Neural progenitor cell (in vitro differentiated cells): ENCODE data around the gene S100A4. TPM values are rescaled to one million over a fixed set of nuclear protein-coding genes. Genes with fewer than 3 reads are reported as not detected.
"Not testable (repeated sequence)": the region's sequence is repeated elsewhere in the genome, so short reads cannot be mapped to it uniquely, and the experiment has no call there.

Experiments used
- DNase-seq: peaks from one replicate; pipeline ENCODE4 v3.0.0-alpha.2; 2016; ENCODE audit warnings: low spot score
- H2AFZ ChIP-seq: fragments of 200-600 bp; sonication (generic); replicated peaks from 2 replicates; pipeline ENCODE4 v1.6.1; 2016; ENCODE audit warnings: antibody characterized with exemption
- H3F3A ChIP-seq: fragments of 200-600 bp; sonication (generic); 2 replicates; pipeline ENCODE4 v1.6.1; 2016; ENCODE audit warnings: antibody characterized with exemption, low read depth
- H3K27ac ChIP-seq: fragments of 200-600 bp; sonication (generic); 2 replicates; pipeline ENCODE4 v1.5.1; 2016; ENCODE audit warnings: mild to moderate bottlenecking
- H3K27me3 ChIP-seq: fragments of 200-600 bp; sonication (generic); 2 replicates; pipeline ENCODE4 v1.6.1; 2016; ENCODE audit warnings: mild to moderate bottlenecking, moderate library complexity
- H3K36me3 ChIP-seq: fragments of 200-600 bp; sonication (generic); 2 replicates; pipeline ENCODE4 v1.5.1; 2016
- H3K4me1 ChIP-seq: fragments of 200-600 bp; sonication (generic); 2 replicates; pipeline ENCODE4 v1.6.1; 2016; ENCODE audit warnings: mixed run types
- H3K4me2 ChIP-seq: fragments of 200-600 bp; sonication (generic); 2 replicates; pipeline ENCODE4 v1.6.1; 2016
- H3K4me3 ChIP-seq: fragments of 200-600 bp; sonication (generic); 2 replicates; pipeline ENCODE4 v1.5.1; 2016
- H3K79me2 ChIP-seq: fragments of 200-600 bp; sonication (generic); 2 replicates; pipeline ENCODE4 v1.6.1; 2016; ENCODE audit warnings: low read depth
- H3K9ac ChIP-seq: fragments of 200-600 bp; sonication (generic); 2 replicates; pipeline ENCODE4 v1.6.1; 2016
- H3K9me3 ChIP-seq: fragments of 200-600 bp; sonication (generic); 2 replicates; pipeline ENCODE4 v1.5.1; 2016; ENCODE audit warnings: low read depth
- H4K20me1 ChIP-seq: fragments of 200-600 bp; sonication (generic); 2 replicates; pipeline ENCODE4 v1.6.1; 2016; ENCODE audit warnings: low read depth
- H3K27ac Mint-ChIP-seq: 3 replicates; pipeline ENCODE4 v1.8.0; 2021; ENCODE audit warnings: mixed read lengths
- H3K27me3 Mint-ChIP-seq: 2 replicates; pipeline ENCODE4 v1.8.0; 2022; ENCODE audit warnings: low read depth, mild to moderate bottlenecking, inconsistent platforms, moderate library complexity, mixed read lengths; ENCODE audit not compliant: insufficient read depth
- H3K36me3 Mint-ChIP-seq: 3 replicates; pipeline ENCODE4 v1.8.0; 2021; ENCODE audit warnings: mixed read lengths
- H3K4me1 Mint-ChIP-seq: 3 replicates; pipeline ENCODE4 v1.8.0; 2021; ENCODE audit warnings: mixed read lengths
- H3K4me3 Mint-ChIP-seq: 3 replicates; pipeline ENCODE4 v1.8.0; 2021; ENCODE audit warnings: mild to moderate bottlenecking, moderate library complexity, mixed read lengths
- H3K9me3 Mint-ChIP-seq: 3 replicates; pipeline ENCODE4 v1.8.0; 2020; ENCODE audit warnings: mixed read lengths
- CTCF ChIP-seq: fragments of 200-600 bp; sonication (generic); IDR thresholded peaks from 2 replicates; pipeline ENCODE4 v1.5.1; 2017; ENCODE audit warnings: antibody characterized with exemption, mild to moderate bottlenecking
- EZH2 ChIP-seq: fragments of 200-600 bp; sonication (generic); IDR thresholded peaks from 2 replicates; pipeline ENCODE4 v1.6.1; 2017; ENCODE audit warnings: antibody characterized with exemption, mild to moderate bottlenecking, moderate library complexity
- EZH2phosphoT487 ChIP-seq: fragments of 200-600 bp; sonication (generic); IDR thresholded peaks from 2 replicates; pipeline ENCODE4 v1.6.1; 2017; ENCODE audit warnings: antibody characterized with exemption
- total RNA-seq: library from RNA; depleted of rRNA; stranded (reverse); fragments of >200 nt; gene quantifications from 2 replicates; pipeline ENCODE4 v1.2.3, GENCODE V29; 2015; ENCODE audit warnings: low replicate concordance

The S100A4 gene
- total RNA-seq, 1 donor from 2014 or later: 34.3 TPM

DNA sequence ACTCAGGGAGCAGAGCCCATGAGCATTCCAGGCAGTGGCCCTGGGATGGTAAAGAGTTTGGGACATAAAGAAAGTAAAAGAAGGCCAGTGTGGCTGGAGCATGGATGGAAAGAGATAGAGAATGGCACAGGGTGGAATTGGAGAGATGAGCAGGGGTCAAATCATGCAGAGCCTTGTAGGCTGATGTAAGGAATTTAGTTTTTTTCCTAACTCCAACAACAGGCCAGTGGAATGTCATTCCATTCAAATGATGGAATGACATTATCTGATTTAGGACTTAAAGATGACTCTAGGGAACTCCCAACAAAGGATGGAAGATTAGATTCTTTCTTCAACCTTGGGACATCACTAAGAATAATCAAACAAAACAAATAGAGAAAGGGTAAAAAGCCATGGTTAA, 32.9 kb upstream of the S100A4 start:
- no peaks in the 10 kb centered on the region for H4K20me1 ChIP-seq
- H3K9me3 Mint-ChIP-seq: peaks cover 11% of the 10 kb centered on the region
- H2AFZ ChIP-seq: no peak overlapping the region
- peak; percentile 9 for DNase-seq
- H3K36me3 Mint-ChIP-seq: no peaks in the 10 kb centered on the region
- H3K4me3 Mint-ChIP-seq: no peak overlapping the region
- H3K36me3 ChIP-seq: no peaks in the 10 kb centered on the region
- peak overlapping the region; percentile 30 for H3K27ac Mint-ChIP-seq
- peak overlapping the region; percentile 6 for H3K4me2 ChIP-seq
- no peak overlapping the region for H3K9ac ChIP-seq
- no peaks in the 10 kb centered on the region for H3K79me2 ChIP-seq
- H3F3A ChIP-seq: peaks cover 16% of the 10 kb centered on the region
- TF ChIP-seq EZH2 (no peak), EZH2phosphoT487 (no peak), CTCF (no peak)
- no peak overlapping the region for H3K27ac ChIP-seq
- peaks cover 2% of the 10 kb centered on the region for H3K27me3 Mint-ChIP-seq
- H3K4me1 ChIP-seq: peaks cover 21% of the 10 kb centered on the region
- H3K4me3 ChIP-seq: no peak overlapping the region
- H3K27me3 ChIP-seq: no peaks in the 10 kb centered on the region
- H3K4me1 Mint-ChIP-seq: peaks cover 14% of the 10 kb centered on the region
- H3K9me3 ChIP-seq: no peaks in the 10 kb centered on the region

DNA sequence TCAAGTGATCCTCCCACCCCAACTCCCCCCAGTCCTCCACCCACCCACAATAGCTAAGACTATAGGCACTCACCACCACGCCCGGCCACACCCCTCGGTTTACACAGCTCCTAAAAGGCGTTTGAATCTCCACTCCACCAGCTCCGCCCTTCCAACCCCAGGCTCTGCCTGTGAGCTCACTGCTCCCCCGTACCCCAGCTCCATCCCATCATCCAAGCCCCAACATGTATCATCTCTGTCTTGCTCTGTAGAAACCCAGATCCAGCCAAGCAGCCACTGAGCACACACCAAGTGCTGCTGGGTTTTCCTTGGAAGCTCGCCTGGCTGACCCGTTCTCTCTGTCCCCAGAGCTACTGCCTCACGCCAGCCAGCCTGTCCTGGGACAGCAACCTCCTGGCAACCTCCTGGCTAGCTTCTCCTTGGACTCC, 32.0 kb upstream of the S100A4 start:
- Histone ChIP-seq H3K27me3 (no peaks in the 10 kb centered on the region), H3K79me2 (no peaks in the 10 kb centered on the region), H3K4me1 (peaks cover 21% of the 10 kb centered on the region), H3F3A (peaks cover 16% of the 10 kb centered on the region), H3K4me3 (no peak overlapping the region), H3K9ac (no peak overlapping the region), H3K27ac (no peak overlapping the region), H4K20me1 (no peaks in the 10 kb centered on the region), H3K36me3 (no peaks in the 10 kb centered on the region), H3K4me2 (no peak overlapping the region), H2AFZ (no peak overlapping the region), H3K9me3 (no peaks in the 10 kb centered on the region)
- Mint-ChIP-seq H3K36me3 (no peaks in the 10 kb centered on the region), H3K4me1 (peaks cover 20% of the 10 kb centered on the region), H3K27me3 (peaks cover 2% of the 10 kb centered on the region), H3K9me3 (peaks cover 11% of the 10 kb centered on the region), H3K27ac (no peak overlapping the region), H3K4me3 (no peak overlapping the region)
- no peak for TF ChIP-seq CTCF
- TF ChIP-seq EZH2: no peak
- no peak for TF ChIP-seq EZH2phosphoT487
- no peak for DNase-seq

DNA sequence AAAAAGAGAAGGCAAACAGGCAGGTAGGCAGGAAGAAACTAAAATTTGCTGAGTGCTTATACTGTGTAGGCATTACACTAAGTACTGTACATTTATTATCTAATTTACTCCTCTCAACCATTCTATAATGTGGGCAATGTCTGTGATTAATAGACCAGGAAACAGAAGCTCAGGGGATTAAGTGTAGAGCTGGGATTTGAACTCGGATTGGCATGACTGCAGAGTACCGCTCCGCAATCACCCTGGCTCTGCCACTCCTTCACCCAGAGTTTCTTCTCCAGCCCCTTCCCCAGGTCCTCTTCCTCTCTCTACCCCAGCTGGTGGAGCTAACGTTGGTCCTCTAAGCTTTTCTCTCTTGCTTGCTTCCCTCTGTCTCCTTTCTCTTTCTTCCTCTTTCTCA, 31.5 kb upstream of the S100A4 start:
- H3K27me3 ChIP-seq: no peaks in the 10 kb centered on the region
- Mint-ChIP-seq H3K4me3 (no peak overlapping the region), H3K36me3 (no peaks in the 10 kb centered on the region), H3K27ac (no peak overlapping the region), H3K27me3 (peaks cover 2% of the 10 kb centered on the region), H3K9me3 (peaks cover 11% of the 10 kb centered on the region), H3K4me1 (peaks cover 22% of the 10 kb centered on the region)
- no peaks in the 10 kb centered on the region for H3K9me3 ChIP-seq
- H3K4me3 ChIP-seq: no peak overlapping the region
- TF ChIP-seq EZH2phosphoT487 (no peak), EZH2 (no peak), CTCF (no peak)
- no peak overlapping the region for H3K4me2 ChIP-seq
- peaks cover 16% of the 10 kb centered on the region for H3F3A ChIP-seq
- no peak for DNase-seq
- no peak overlapping the region for H3K9ac ChIP-seq
- no peaks in the 10 kb centered on the region for H3K36me3 ChIP-seq
- H2AFZ ChIP-seq: no peak overlapping the region
- no peaks in the 10 kb centered on the region for H4K20me1 ChIP-seq
- no peaks in the 10 kb centered on the region for H3K79me2 ChIP-seq
- no peak overlapping the region for H3K27ac ChIP-seq
- H3K4me1 ChIP-seq: peaks cover 21% of the 10 kb centered on the region

DNA sequence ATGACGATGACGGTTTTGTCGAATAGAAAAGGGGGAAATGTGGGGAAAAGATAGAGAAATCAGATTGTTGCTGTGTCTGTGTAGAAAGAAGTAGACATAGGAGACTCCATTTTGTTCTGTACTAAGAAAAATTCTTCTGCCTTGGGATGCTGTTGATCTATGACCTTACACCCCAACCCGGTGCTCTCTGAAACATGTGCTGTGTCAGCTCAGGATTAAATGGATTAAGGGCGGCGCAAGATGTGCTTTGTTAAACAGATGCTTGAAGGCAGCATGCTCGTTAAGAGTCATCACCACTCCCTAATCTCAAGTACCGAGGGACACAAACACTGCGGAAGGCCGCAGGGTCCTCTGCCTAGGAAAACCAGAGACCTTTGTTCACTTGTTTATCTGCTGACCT, 29.9 kb upstream of the S100A4 start:
- not testable (repeated sequence) for H3K27me3 ChIP-seq, H3K9me3 ChIP-seq, H3K9me3 Mint-ChIP-seq, H3K27ac ChIP-seq, H3K79me2 ChIP-seq, H2AFZ ChIP-seq, H3K36me3 ChIP-seq, H3K9ac ChIP-seq, H3K27ac Mint-ChIP-seq, H3K36me3 Mint-ChIP-seq, H3K4me3 Mint-ChIP-seq, H4K20me1 ChIP-seq, H3K4me2 ChIP-seq, DNase-seq, H3K27me3 Mint-ChIP-seq, H3K4me3 ChIP-seq
- H3F3A ChIP-seq: peaks cover 16% of the 10 kb centered on the region
- peaks cover 26% of the 10 kb centered on the region for H3K4me1 Mint-ChIP-seq
- H3K4me1 ChIP-seq: peaks cover 21% of the 10 kb centered on the region

DNA sequence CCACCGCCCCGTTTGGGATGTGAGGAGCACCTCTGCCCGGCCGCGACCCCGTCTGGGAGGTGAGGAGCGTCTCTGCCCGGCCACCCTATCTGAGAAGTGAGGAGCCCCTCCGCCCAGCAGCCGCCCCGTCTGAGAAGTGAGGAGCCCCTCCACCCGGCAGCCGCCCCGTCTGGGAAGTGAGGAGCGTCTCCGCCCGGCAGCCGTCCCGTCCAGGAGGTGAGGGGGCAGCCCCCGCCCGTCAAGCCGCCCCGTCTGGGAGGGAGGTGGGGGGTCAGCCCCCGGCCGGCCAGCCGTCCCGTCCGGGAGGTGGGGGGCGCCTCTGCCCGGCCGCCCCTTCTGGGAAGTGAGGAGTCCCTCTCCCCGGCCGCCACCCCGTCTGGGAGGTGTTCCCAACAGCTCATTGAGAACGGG, 29.5 kb upstream of the S100A4 start:
- H3K27ac ChIP-seq, H3K36me3 ChIP-seq, H3K27ac Mint-ChIP-seq, H3K36me3 Mint-ChIP-seq, H3K9ac ChIP-seq, H4K20me1 ChIP-seq, H3K4me3 Mint-ChIP-seq, H3K27me3 Mint-ChIP-seq, DNase-seq, H3K27me3 ChIP-seq, H3K9me3 Mint-ChIP-seq, H2AFZ ChIP-seq, H3K9me3 ChIP-seq, H3K4me2 ChIP-seq, H3K4me3 ChIP-seq, H3K79me2 ChIP-seq: not testable (repeated sequence)
- Histone ChIP-seq H3K4me1 (peaks cover 21% of the 10 kb centered on the region), H3F3A (peaks cover 16% of the 10 kb centered on the region)
- peaks cover 27% of the 10 kb centered on the region for H3K4me1 Mint-ChIP-seq
